ENCODE results near the gene FAM89A. TPM values are rescaled to one million over a fixed set of nuclear protein-coding genes. Genes with fewer than 3 reads are reported as not detected.
A peak's percentile ranks its signal among the peaks of the same experiment; 100 is the strongest.

Gene FAM89A
- total and polyA plus RNA-seq, 9 of the 15 experiments (the other 6 are each of a cell fraction or from before 2014, with no cell fraction given) = 8.7 to 66.2 (median 43.3) TPM

DNA sequence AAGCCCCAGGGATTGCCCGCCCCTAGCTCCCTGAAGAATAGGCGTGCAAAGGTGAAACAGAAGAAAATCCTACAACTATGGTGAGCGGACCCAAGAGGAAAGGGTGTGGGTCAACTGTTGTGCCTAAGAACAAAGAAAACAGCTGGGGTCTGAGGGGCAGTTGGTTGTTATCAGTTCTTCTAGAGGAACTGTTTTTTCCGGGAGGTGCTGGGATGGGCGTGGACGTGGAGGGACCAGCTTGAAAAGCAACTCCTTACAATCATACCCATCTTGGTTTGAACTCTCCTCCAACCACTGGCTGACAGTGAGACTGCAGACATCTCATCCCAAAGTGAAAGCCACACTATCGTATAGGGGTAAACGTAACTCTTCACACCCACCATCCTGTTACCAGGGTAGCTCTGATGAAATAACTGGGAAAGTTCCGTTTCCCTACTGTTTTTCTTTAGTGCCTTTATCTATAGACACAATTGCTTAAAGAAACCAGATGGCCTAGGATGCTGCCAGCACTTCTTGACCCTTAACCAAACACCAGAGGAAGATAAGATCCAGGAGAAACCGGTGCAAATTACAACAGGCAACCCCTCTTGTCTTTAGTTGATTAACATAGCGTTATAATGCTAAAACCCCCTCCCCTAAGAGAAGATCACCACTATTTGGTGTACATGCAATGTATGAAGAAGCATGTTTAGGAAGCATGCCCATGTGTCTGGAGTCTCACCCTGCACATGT is 25.6 kb upstream of the FAM89A start (continued):
- TF ChIP-seq, protein P1, sequence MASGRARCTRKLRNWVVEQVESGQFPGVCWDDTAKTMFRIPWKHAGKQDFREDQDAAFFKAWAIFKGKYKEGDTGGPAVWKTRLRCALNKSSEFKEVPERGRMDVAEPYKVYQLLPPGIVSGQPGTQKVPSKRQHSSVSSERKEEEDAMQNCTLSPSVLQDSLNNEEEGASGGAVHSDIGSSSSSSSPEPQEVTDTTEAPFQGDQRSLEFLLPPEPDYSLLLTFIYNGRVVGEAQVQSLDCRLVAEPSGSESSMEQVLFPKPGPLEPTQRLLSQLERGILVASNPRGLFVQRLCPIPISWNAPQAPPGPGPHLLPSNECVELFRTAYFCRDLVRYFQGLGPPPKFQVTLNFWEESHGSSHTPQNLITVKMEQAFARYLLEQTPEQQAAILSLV (tag; IDR thresholded peaks at IDR 0.05) = no peak
- TF ChIP-seq FOXA3 (CRISPR knock-in tag; conservative IDR thresholded peaks at IDR 0.05 in 1 of 2, IDR thresholded peaks at IDR 0.05 in 1 of 2) (peak in 1 of 2 experiments; percentile 72; a peak in 2 of 4 replicates), POU5F1 (IDR thresholded peaks at IDR 0.05; ENCODE audit: borderline replicate concordance, low read depth, low read length, partially characterized antibody) (no peak), ESRRA (IDR thresholded peaks at IDR 0.05; ENCODE audit: borderline replicate concordance, low read depth) (no peak; the same call in 1 of the 2 replicates), POLR3A (IDR thresholded peaks at IDR 0.05; ENCODE audit: borderline replicate concordance, extremely low read depth, insufficient read depth, insufficient read length) (no peak), ZNF507 (tag; conservative IDR thresholded peaks at IDR 0.05) (no peak), CBFA2T3 (IDR thresholded peaks at IDR 0.05) (peak; percentile 91), ZNF143 (CRISPR knock-in tag; IDR thresholded peaks at IDR 0.05) (no peak), HDAC3 (IDR thresholded peaks at IDR 0.05; ENCODE audit: borderline replicate concordance, partially characterized antibody) (peak; percentile 85), MTF1 (CRISPR knock-in tag; IDR thresholded peaks at IDR 0.05; ENCODE audit: borderline replicate concordance) (no peak), TEAD1 (CRISPR knock-in tag; IDR thresholded peaks at IDR 0.05) (0 out of 4 replicates have a peak, but pooled peaks of 1 of the 2 experiments have one; percentile 13), CCNT2 (IDR thresholded peaks at IDR 0.05; ENCODE audit: borderline replicate concordance, extremely low read depth, insufficient read length, low read depth, low read length) (peak; percentile 54), CHD1 (IDR thresholded peaks at IDR 0.05; ENCODE audit: low read length) (no peak), TCF7L2 (IDR thresholded peaks at IDR 0.05; ENCODE audit: low read depth, low read length) (no peak), LARP7 (IDR thresholded peaks at IDR 0.05) (no peak), RB1 (IDR thresholded peaks at IDR 0.05; ENCODE audit: low read depth) (no peak), SNIP1 (IDR thresholded peaks at IDR 0.05; ENCODE audit: low read depth) (no peak), ETS2 (tag; IDR thresholded peaks at IDR 0.05; ENCODE audit: borderline replicate concordance, poor library complexity, severe bottlenecking) (no peak), MAFG (tag; conservative IDR thresholded peaks at IDR 0.05) (no peak)
- TF ChIP-seq, protein P2, sequence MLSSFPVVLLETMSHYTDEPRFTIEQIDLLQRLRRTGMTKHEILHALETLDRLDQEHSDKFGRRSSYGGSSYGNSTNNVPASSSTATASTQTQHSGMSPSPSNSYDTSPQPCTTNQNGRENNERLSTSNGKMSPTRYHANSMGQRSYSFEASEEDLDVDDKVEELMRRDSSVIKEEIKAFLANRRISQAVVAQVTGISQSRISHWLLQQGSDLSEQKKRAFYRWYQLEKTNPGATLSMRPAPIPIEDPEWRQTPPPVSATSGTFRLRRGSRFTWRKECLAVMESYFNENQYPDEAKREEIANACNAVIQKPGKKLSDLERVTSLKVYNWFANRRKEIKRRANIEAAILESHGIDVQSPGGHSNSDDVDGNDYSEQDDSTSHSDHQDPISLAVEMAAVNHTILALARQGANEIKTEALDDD (IDR thresholded peaks at IDR 0.05) = peak; percentile 69; the same call in 1 of the 2 replicates
- TF ChIP-seq, protein P3, sequence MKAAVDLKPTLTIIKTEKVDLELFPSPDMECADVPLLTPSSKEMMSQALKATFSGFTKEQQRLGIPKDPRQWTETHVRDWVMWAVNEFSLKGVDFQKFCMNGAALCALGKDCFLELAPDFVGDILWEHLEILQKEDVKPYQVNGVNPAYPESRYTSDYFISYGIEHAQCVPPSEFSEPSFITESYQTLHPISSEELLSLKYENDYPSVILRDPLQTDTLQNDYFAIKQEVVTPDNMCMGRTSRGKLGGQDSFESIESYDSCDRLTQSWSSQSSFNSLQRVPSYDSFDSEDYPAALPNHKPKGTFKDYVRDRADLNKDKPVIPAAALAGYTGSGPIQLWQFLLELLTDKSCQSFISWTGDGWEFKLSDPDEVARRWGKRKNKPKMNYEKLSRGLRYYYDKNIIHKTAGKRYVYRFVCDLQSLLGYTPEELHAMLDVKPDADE (conservative IDR thresholded peaks at IDR 0.05; ENCODE audit: control insufficient read depth, low read depth, low read length) = no peak
- TF ChIP-seq, protein P4, sequence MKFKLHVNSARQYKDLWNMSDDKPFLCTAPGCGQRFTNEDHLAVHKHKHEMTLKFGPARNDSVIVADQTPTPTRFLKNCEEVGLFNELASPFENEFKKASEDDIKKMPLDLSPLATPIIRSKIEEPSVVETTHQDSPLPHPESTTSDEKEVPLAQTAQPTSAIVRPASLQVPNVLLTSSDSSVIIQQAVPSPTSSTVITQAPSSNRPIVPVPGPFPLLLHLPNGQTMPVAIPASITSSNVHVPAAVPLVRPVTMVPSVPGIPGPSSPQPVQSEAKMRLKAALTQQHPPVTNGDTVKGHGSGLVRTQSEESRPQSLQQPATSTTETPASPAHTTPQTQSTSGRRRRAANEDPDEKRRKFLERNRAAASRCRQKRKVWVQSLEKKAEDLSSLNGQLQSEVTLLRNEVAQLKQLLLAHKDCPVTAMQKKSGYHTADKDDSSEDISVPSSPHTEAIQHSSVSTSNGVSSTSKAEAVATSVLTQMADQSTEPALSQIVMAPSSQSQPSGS (CRISPR knock-in tag; IDR thresholded peaks at IDR 0.05) = no peak

Measured in K562 (cell line).